C4-2B (cell line): ENCODE measurements around the gene CALR3.

Source experiments
- CTCF ChIP-seq: fragments of 450-650 bp; conservative IDR thresholded peaks from 2 replicates; pipeline ENCODE4 v1.5.1; 2017; ENCODE audit warnings: mild to moderate bottlenecking
- ZFX ChIP-seq: fragments of 450-650 bp; IDR thresholded peaks from 2 replicates; pipeline ENCODE4 v1.6.1; 2017

GRCh38 chr19:16429066-16429758 lies 66.8 kb downstream of the CALR3 start:
- TF ChIP-seq CTCF (no peak), ZFX (no peak)
